Measurements from ENCODE around the gene CARD10. TPM values are rescaled to one million over a fixed set of nuclear protein-coding genes. Genes with fewer than 3 reads are reported as not detected.
"Not testable (repeated sequence)": the region's sequence is repeated elsewhere in the genome, so short reads cannot be mapped to it uniquely, and the experiment has no call there.

The CARD10 gene
- total and polyA plus RNA-seq, 8 donors: 9.9 to 30.2 (median 13.9) TPM

- peak overlapping the region; percentile 51 to 98 (median 78) for H3K27ac ChIP-seq
- no peak overlapping the region for H3K4me3 ChIP-seq
- 1 to 8% methylated on average over 4 to 5 of the region's 5 CpGs for WGBS, 2 donors
- FAIRE-seq (no peak), ATAC-seq (peak in 2 of 4 donors; percentile 3), DNase-seq (peak in 2 of 6 donors; percentile 48 to 55)
- H3K36me3 ChIP-seq: no peaks in the 10 kb centered on the region
- peaks cover 33 to 37% (median 34%) of the 10 kb centered on the region in 3 donors for H3K4me1 ChIP-seq
- TF ChIP-seq CTCF (IDR thresholded peaks at IDR 0.05): no peak
- H3K27me3 ChIP-seq: no peaks in the 10 kb centered on the region
- no peaks in the 10 kb centered on the region for H3K9me3 ChIP-seq
- intact Hi-C loops (cut with DNase I): no loop called here
These were observed 37.5 kb upstream of the CARD10 start for GRCh38 chr22:37556710-37557109.

- H3K36me3 ChIP-seq: no peaks in the 10 kb centered on the region
- no peaks in the 10 kb centered on the region for H3K27me3 ChIP-seq
- no peaks in the 10 kb centered on the region for H3K9me3 ChIP-seq
- H3K4me1 ChIP-seq: peaks cover 39 to 43% (median 42%) of the 10 kb centered on the region in 3 donors
- TF ChIP-seq CTCF (IDR thresholded peaks at IDR 0.05): no peak
- intact Hi-C loops (cut with DNase I): no loop called here
- FAIRE-seq (no peak), ATAC-seq (no peak), DNase-seq (peak in 1 of 6 donors; percentile 61)
- no peak overlapping the region for H3K4me3 ChIP-seq
- H3K27ac ChIP-seq: no peak overlapping the region
These were observed 35.8 kb upstream of the CARD10 start for GRCh38 chr22:37555029-37555428.

GRCh38 chr22:37553725-37554124 is 34.5 kb upstream of the CARD10 start:
- H3K27ac ChIP-seq: no peak overlapping the region
- ATAC-seq (no peak), FAIRE-seq (no peak), DNase-seq (no peak)
- WGBS, 2 donors: 96 to 100% methylated on average over 9 of the region's 9 CpGs
- no peaks in the 10 kb centered on the region for H3K27me3 ChIP-seq
- H3K36me3 ChIP-seq: no peaks in the 10 kb centered on the region
- no peak overlapping the region for H3K4me3 ChIP-seq
- peaks cover 38 to 43% (median 39%) of the 10 kb centered on the region in 3 donors for H3K4me1 ChIP-seq
- no peaks in the 10 kb centered on the region for H3K9me3 ChIP-seq
- intact Hi-C loops (cut with DNase I): no loop called here
- no peak for TF ChIP-seq CTCF (IDR thresholded peaks at IDR 0.05)

- no peak overlapping the region for H3K27ac ChIP-seq
- H3K27me3 ChIP-seq: no peaks in the 10 kb centered on the region
- ATAC-seq: no peak
- FAIRE-seq: no peak
- H3K4me3 ChIP-seq: no peak overlapping the region
- H3K4me1 ChIP-seq: peaks cover 34 to 37% (median 35%) of the 10 kb centered on the region in 3 donors
- DNase-seq: no peak
- intact Hi-C loops (cut with DNase I): no loop called here
- H3K9me3 ChIP-seq: no peaks in the 10 kb centered on the region
- WGBS, 2 donors: 46 to 54% methylated on average over 15 to 16 of the region's 16 CpGs
- no peak for TF ChIP-seq CTCF (IDR thresholded peaks at IDR 0.05)
- H3K36me3 ChIP-seq: no peaks in the 10 kb centered on the region
These were observed 33.4 kb upstream of the CARD10 start for GRCh38 chr22:37552524-37553163.

GRCh38 chr22:37551981-37552380 is 32.8 kb upstream of the CARD10 start:
- 72 to 78% methylated on average over 6 of the region's 6 CpGs for WGBS, 2 donors
- intact Hi-C loops (cut with DNase I): no loop called here
- no peak overlapping the region for H3K4me3 ChIP-seq
- no peaks in the 10 kb centered on the region for H3K36me3 ChIP-seq
- no peak for TF ChIP-seq CTCF (IDR thresholded peaks at IDR 0.05)
- no peak for FAIRE-seq
- H3K4me1 ChIP-seq: peaks cover 34 to 36% (median 35%) of the 10 kb centered on the region in 3 donors
- no peak for ATAC-seq
- DNase-seq: peak in 1 of 6 donors; percentile 48
- no peak overlapping the region for H3K27ac ChIP-seq
- no peaks in the 10 kb centered on the region for H3K27me3 ChIP-seq
- H3K9me3 ChIP-seq: no peaks in the 10 kb centered on the region

- peaks cover 33 to 38% (median 35%) of the 10 kb centered on the region in 3 donors for H3K4me1 ChIP-seq
- 81 to 84% methylated on average over 9 of the region's 9 CpGs for WGBS, 2 donors
- not testable (repeated sequence) for H3K27ac ChIP-seq
These were observed 31.7 kb upstream of the CARD10 start for GRCh38 chr22:37550921-37551320.

More at GRCh38 chr22:37550921-37551320, 31.7 kb upstream of the CARD10 start:
- FAIRE-seq; ATAC-seq; H3K9me3 ChIP-seq; DNase-seq; intact Hi-C loops (cut with DNase I); H3K27me3 ChIP-seq; H3K36me3 ChIP-seq; H3K4me3 ChIP-seq: not testable (repeated sequence)

Data from pancreas (tissue), 10 donors.